ENCODE measurements around the gene HK2.

The HK2 gene

DNA sequence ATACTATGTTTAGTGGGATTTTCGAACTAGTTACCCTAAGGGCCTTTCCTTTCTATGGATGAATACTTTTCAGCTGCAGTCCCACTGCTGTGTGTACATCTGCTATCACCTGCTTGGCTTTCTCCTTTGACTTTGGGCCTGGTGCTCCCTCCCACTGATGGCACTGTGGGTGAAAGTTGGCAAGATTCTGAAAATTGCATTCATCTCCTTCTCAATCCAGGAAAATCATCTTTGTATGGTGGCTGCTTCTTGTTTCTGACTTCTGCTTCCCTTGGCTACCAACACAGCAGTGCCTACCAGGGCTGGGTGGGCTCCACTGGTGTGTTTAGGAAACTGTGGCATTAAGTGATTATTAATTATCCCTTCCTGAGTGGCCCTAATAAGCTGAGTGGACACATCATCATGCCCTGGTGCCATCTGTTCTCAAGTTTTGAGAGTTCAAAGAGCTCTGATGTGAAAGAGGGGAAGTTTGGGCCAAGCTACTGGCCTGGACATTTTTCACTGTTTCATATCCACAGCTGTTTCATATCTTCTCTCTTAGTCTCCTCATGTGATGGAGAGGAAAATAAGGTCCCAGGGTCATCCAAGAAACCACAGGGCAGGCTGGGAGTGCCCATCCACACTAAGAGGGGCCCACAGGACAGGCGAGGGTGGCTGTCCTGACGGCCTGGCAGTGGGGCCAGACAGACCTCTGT is 16.7 kb downstream of the HK2 start:
- TF ChIP-seq FOXP2 (optimal IDR thresholded peaks at IDR 0.05; ENCODE audit: borderline replicate concordance, extremely low read depth, extremely low read length, insufficient read depth): no peak
- no peak for TF ChIP-seq POLR2AphosphoS5 (IDR thresholded peaks at IDR 0.05; ENCODE audit: low read depth, low read length)
- TF ChIP-seq, protein P1, sequence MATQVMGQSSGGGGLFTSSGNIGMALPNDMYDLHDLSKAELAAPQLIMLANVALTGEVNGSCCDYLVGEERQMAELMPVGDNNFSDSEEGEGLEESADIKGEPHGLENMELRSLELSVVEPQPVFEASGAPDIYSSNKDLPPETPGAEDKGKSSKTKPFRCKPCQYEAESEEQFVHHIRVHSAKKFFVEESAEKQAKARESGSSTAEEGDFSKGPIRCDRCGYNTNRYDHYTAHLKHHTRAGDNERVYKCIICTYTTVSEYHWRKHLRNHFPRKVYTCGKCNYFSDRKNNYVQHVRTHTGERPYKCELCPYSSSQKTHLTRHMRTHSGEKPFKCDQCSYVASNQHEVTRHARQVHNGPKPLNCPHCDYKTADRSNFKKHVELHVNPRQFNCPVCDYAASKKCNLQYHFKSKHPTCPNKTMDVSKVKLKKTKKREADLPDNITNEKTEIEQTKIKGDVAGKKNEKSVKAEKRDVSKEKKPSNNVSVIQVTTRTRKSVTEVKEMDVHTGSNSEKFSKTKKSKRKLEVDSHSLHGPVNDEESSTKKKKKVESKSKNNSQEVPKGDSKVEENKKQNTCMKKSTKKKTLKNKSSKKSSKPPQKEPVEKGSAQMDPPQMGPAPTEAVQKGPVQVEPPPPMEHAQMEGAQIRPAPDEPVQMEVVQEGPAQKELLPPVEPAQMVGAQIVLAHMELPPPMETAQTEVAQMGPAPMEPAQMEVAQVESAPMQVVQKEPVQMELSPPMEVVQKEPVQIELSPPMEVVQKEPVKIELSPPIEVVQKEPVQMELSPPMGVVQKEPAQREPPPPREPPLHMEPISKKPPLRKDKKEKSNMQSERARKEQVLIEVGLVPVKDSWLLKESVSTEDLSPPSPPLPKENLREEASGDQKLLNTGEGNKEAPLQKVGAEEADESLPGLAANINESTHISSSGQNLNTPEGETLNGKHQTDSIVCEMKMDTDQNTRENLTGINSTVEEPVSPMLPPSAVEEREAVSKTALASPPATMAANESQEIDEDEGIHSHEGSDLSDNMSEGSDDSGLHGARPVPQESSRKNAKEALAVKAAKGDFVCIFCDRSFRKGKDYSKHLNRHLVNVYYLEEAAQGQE (IDR thresholded peaks at IDR 0.05; ENCODE audit: insufficient read depth in 1 of 2, low read depth in 2 of 2, low read length in 2 of 2): no peak
- no peak for TF ChIP-seq TAF1 (IDR thresholded peaks at IDR 0.05; ENCODE audit: borderline replicate concordance, insufficient read depth, low read length)
- TF ChIP-seq SIN3A (IDR thresholded peaks at IDR 0.05; ENCODE audit: borderline replicate concordance, insufficient read depth, low read length): no peak

DNA sequence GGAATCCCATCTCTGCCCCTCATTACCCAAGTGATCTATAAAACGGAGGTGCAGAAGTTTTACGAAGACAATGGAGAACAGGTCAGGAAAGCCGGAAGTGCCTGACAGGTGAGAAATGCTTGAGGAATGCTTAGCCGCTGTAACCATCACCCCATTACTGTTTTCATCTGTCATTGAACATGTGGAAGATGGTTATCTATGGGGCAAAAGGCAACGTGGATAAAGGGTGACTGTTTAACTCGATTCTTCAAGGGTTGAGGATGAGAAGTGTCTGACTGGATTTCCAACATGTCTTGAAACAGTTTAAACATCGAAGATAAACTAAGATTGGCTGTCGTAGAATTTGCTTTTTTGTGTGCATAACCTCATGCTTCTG is 17.3 kb downstream of the HK2 start:
- TF ChIP-seq FOXP2 (optimal IDR thresholded peaks at IDR 0.05; ENCODE audit: borderline replicate concordance, extremely low read depth, extremely low read length, insufficient read depth) (no peak), SIN3A (IDR thresholded peaks at IDR 0.05; ENCODE audit: borderline replicate concordance, insufficient read depth, low read length) (no peak), POLR2AphosphoS5 (IDR thresholded peaks at IDR 0.05; ENCODE audit: low read depth, low read length) (no peak), TAF1 (IDR thresholded peaks at IDR 0.05; ENCODE audit: borderline replicate concordance, insufficient read depth, low read length) (no peak)
- TF ChIP-seq, protein P1 (IDR thresholded peaks at IDR 0.05; ENCODE audit: insufficient read depth in 1 of 2, low read depth in 2 of 2, low read length in 2 of 2): no peak

DNA sequence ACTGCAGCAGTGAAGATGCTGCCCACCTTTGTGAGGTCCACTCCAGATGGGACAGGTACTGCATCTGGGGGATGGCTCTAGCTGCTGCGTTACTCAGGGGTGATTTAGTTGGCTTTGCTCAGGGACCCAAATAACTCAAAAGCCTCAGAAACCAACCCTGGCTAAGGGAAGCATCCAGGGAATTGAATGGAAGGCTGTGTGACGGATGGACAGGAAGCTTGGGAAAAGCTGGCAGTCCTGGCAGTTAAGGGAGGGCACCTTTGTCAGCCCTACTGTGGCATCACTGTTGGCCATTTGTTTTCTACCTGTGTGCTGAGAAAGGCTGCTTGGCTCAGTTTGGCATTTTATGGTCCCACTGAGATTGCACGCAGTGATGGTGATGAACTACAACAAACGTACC is 20.5 kb downstream of the HK2 start:
- no peak for TF ChIP-seq SIN3A (IDR thresholded peaks at IDR 0.05; ENCODE audit: borderline replicate concordance, insufficient read depth, low read length)
- TF ChIP-seq, protein P1 (IDR thresholded peaks at IDR 0.05; ENCODE audit: insufficient read depth in 1 of 2, low read depth in 2 of 2, low read length in 2 of 2): no peak
- no peak for TF ChIP-seq TAF1 (IDR thresholded peaks at IDR 0.05; ENCODE audit: borderline replicate concordance, insufficient read depth, low read length)
- TF ChIP-seq POLR2AphosphoS5 (IDR thresholded peaks at IDR 0.05; ENCODE audit: low read depth, low read length): no peak
- no peak for TF ChIP-seq FOXP2 (optimal IDR thresholded peaks at IDR 0.05; ENCODE audit: borderline replicate concordance, extremely low read depth, extremely low read length, insufficient read depth)

DNA sequence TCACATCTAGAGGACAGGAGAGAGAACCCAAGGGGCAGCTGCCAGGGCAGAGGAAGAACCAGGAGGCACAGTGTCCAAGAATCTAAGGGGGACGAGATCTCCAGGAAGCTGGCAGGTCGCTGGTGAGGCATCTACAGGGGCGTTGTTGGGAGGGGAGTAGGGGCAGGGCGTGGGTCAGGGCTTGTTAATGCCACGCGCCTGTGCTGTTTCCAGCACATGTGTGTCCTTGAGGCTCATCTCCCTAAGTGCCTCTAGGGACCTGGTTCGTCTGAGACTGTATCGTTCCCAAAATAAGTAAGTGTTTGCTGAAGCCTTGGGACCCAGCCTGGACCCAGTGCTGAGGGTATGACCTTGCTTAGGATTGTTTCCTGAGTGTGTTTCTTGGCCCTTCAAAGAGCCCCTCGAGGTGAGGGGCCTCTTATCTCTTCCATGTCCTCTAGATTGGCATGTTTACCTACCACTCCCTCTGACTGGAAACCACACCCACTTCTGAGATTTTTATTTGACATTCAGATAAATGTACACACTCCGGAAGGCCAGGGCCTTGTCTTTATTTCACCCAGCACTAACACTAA is 22.2 kb downstream of the HK2 start:
- no peak for TF ChIP-seq FOXP2 (optimal IDR thresholded peaks at IDR 0.05; ENCODE audit: borderline replicate concordance, extremely low read depth, extremely low read length, insufficient read depth)
- TF ChIP-seq POLR2AphosphoS5 (IDR thresholded peaks at IDR 0.05; ENCODE audit: low read depth, low read length): no peak
- TF ChIP-seq, protein P1 (IDR thresholded peaks at IDR 0.05; ENCODE audit: insufficient read depth in 1 of 2, low read depth in 2 of 2, low read length in 2 of 2): no peak
- no peak for TF ChIP-seq TAF1 (IDR thresholded peaks at IDR 0.05; ENCODE audit: borderline replicate concordance, insufficient read depth, low read length)
- TF ChIP-seq SIN3A (IDR thresholded peaks at IDR 0.05; ENCODE audit: borderline replicate concordance, insufficient read depth, low read length): no peak
